OCI-LY1 (cell line): ENCODE results near the gene TTBK1.

ENCODE experiments used
- CTCF ChIP-seq: fragments of 200-600 bp; sonication (generic), shearing (Covaris generic); IDR thresholded peaks from 2 replicates; pipeline ENCODE4 v1.5.1; 2017; ENCODE audit warnings: mild to moderate bottlenecking, antibody characterized with exemption, low read length, moderate library complexity, mixed read lengths
- EZH2 ChIP-seq: fragments of 200-600 bp; sonication (generic), shearing (Covaris generic); IDR thresholded peaks from 2 replicates; pipeline ENCODE4 v1.8.0; 2017; ENCODE audit warnings: borderline replicate concordance, mixed run types, mild to moderate bottlenecking, antibody characterized with exemption, low read length, moderate library complexity, mixed read lengths

DNA sequence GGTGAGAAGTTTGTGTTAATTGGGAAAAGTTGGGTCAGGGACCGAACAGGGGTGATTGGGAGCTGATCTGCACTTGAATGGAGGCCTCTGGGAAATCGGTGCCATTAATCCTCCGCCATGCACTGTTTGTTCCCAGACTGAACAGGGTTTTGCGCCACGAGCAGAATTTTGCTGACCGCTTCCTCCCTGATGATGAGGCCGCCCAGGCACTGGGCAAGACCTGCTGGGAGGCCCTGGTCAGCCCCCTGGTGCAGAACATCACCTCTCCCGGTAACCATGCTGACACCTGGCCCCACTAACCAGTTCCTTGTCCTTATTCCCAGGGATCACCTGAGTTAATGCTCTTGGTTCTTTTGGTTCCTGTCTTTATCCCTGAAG, 39.6 kb upstream of the TTBK1 start:
- TF ChIP-seq CTCF (no peak), EZH2 (no peak)
